SK-N-SH (cell line): ENCODE measurements around the gene MVD.

Experiments
- EP300 ChIP-seq, 2 experiments: IDR thresholded peaks; 2 replicates each; pipeline versions ENCODE4 v1.4.0 to v1.6.1; 2012; ENCODE audit warnings: borderline replicate concordance in 1 of 2, low read depth in 1 of 2, low read length in 1 of 2
- EZH2phosphoT487 ChIP-seq: fragments of 200-600 bp; sonication (generic); IDR thresholded peaks from 2 replicates; pipeline ENCODE4 v1.6.1; 2017; ENCODE audit warnings: low read depth, mixed run types, mild to moderate bottlenecking, antibody characterized with exemption, moderate library complexity, borderline replicate concordance
- JUND ChIP-seq: IDR thresholded peaks from 2 replicates; pipeline ENCODE4 v1.4.0; 2012
- POLR2AphosphoS5 ChIP-seq: IDR thresholded peaks from 2 replicates; pipeline ENCODE4 v1.6.1; 2012; ENCODE audit warnings: low read depth, low read length
- SMC3 ChIP-seq: IDR thresholded peaks from 2 replicates; pipeline ENCODE4 v1.6.1; 2012; ENCODE audit warnings: low read depth, low read length, improper control_type of control experiment
- YY1 ChIP-seq: IDR thresholded peaks from 2 replicates; pipeline ENCODE4 v1.4.0; 2012; ENCODE audit warnings: low read depth, mild to moderate bottlenecking
- TF ChIP-seq, protein P1 (sequence below): IDR thresholded peaks from 2 replicates; pipeline ENCODE4 v1.4.0; 2012; ENCODE audit warnings: low read depth
- TF ChIP-seq, protein P2 (sequence below): fragments of 200-600 bp; sonication (generic); IDR thresholded peaks from 2 replicates; pipeline ENCODE4 v1.6.1; 2017; ENCODE audit warnings: antibody characterized with exemption, mild to moderate bottlenecking, moderate library complexity
- TF ChIP-seq, protein P3 (sequence below): fragments of 150-350 bp; IDR thresholded peaks from 2 replicates; pipeline ENCODE4 v1.6.1; 2017; ENCODE audit warnings: antibody characterized with exemption, low read length, low read depth, borderline replicate concordance
- TF ChIP-seq, protein P4 (sequence below): IDR thresholded peaks from 2 replicates; pipeline ENCODE4 v1.6.1; 2012; ENCODE audit warnings: mild to moderate bottlenecking, low read depth, low read length, moderate library complexity

DNA sequence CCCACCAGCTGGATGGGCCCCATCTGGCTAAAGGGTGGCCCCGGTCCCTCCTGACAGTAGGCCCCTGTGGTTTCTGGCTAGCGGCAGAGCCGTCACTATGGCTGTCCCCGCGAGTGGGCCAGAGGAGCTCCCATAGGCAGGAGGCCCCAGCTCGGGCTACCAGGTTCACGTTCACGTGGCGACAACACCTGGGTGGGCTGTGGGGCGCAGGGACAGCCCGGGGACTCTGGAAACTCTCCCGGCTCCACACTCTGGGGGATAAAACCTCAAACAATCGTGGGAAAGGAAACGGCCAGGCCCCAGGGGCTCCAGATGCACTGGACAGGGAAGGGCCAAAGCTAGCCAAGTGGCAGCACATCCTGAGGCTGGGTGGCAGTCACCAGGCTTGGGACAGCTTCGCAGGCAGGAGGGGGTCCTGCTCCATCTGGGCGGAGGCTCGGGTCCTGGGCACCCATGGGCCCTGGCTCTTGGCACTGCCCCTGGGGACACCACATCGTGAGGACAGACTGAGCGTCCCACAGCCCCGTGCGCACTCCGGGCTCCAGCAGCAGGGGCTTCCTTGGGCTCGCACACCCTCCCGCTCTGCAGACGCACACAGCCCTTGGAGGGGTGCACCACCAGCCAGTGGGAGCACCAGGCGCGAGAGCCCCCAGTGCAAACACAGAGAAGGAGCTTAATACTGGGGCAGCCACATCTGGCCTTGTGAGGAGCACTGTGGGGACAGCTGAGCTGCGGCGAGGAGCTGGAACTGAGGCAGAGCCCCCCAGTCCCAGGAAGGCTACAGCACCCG, 38.9 kb upstream of the MVD start:
- TF ChIP-seq, protein P1, sequence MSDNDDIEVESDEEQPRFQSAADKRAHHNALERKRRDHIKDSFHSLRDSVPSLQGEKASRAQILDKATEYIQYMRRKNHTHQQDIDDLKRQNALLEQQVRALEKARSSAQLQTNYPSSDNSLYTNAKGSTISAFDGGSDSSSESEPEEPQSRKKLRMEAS: no peak
- TF ChIP-seq, protein P2, sequence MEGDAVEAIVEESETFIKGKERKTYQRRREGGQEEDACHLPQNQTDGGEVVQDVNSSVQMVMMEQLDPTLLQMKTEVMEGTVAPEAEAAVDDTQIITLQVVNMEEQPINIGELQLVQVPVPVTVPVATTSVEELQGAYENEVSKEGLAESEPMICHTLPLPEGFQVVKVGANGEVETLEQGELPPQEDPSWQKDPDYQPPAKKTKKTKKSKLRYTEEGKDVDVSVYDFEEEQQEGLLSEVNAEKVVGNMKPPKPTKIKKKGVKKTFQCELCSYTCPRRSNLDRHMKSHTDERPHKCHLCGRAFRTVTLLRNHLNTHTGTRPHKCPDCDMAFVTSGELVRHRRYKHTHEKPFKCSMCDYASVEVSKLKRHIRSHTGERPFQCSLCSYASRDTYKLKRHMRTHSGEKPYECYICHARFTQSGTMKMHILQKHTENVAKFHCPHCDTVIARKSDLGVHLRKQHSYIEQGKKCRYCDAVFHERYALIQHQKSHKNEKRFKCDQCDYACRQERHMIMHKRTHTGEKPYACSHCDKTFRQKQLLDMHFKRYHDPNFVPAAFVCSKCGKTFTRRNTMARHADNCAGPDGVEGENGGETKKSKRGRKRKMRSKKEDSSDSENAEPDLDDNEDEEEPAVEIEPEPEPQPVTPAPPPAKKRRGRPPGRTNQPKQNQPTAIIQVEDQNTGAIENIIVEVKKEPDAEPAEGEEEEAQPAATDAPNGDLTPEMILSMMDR: no peak
- TF ChIP-seq, protein P3, sequence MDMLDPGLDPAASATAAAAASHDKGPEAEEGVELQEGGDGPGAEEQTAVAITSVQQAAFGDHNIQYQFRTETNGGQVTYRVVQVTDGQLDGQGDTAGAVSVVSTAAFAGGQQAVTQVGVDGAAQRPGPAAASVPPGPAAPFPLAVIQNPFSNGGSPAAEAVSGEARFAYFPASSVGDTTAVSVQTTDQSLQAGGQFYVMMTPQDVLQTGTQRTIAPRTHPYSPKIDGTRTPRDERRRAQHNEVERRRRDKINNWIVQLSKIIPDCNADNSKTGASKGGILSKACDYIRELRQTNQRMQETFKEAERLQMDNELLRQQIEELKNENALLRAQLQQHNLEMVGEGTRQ: no peak
- TF ChIP-seq, protein P4, sequence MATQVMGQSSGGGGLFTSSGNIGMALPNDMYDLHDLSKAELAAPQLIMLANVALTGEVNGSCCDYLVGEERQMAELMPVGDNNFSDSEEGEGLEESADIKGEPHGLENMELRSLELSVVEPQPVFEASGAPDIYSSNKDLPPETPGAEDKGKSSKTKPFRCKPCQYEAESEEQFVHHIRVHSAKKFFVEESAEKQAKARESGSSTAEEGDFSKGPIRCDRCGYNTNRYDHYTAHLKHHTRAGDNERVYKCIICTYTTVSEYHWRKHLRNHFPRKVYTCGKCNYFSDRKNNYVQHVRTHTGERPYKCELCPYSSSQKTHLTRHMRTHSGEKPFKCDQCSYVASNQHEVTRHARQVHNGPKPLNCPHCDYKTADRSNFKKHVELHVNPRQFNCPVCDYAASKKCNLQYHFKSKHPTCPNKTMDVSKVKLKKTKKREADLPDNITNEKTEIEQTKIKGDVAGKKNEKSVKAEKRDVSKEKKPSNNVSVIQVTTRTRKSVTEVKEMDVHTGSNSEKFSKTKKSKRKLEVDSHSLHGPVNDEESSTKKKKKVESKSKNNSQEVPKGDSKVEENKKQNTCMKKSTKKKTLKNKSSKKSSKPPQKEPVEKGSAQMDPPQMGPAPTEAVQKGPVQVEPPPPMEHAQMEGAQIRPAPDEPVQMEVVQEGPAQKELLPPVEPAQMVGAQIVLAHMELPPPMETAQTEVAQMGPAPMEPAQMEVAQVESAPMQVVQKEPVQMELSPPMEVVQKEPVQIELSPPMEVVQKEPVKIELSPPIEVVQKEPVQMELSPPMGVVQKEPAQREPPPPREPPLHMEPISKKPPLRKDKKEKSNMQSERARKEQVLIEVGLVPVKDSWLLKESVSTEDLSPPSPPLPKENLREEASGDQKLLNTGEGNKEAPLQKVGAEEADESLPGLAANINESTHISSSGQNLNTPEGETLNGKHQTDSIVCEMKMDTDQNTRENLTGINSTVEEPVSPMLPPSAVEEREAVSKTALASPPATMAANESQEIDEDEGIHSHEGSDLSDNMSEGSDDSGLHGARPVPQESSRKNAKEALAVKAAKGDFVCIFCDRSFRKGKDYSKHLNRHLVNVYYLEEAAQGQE: no peak
- TF ChIP-seq EP300 (IDR thresholded peaks at IDR 0.05; ENCODE audit: borderline replicate concordance in 1 of 2, low read depth in 1 of 2, low read length in 1 of 2): no peak
- no peak for TF ChIP-seq YY1
- TF ChIP-seq JUND: no peak
- no peak for TF ChIP-seq POLR2AphosphoS5
- TF ChIP-seq SMC3: no peak
- no peak for TF ChIP-seq EZH2phosphoT487
